HG03354 (cell line): ENCODE measurements around the gene BGN.

Experiments used
- ATAC-seq: cut with Tn5 transposase; IDR thresholded peaks from one replicate; pipeline ENCODE4 v1.9.1; 2021; ENCODE audit warnings: mild to moderate bottlenecking; ENCODE audit not compliant: unreplicated experiment, poor library complexity, severe bottlenecking

Gene BGN

DNA sequence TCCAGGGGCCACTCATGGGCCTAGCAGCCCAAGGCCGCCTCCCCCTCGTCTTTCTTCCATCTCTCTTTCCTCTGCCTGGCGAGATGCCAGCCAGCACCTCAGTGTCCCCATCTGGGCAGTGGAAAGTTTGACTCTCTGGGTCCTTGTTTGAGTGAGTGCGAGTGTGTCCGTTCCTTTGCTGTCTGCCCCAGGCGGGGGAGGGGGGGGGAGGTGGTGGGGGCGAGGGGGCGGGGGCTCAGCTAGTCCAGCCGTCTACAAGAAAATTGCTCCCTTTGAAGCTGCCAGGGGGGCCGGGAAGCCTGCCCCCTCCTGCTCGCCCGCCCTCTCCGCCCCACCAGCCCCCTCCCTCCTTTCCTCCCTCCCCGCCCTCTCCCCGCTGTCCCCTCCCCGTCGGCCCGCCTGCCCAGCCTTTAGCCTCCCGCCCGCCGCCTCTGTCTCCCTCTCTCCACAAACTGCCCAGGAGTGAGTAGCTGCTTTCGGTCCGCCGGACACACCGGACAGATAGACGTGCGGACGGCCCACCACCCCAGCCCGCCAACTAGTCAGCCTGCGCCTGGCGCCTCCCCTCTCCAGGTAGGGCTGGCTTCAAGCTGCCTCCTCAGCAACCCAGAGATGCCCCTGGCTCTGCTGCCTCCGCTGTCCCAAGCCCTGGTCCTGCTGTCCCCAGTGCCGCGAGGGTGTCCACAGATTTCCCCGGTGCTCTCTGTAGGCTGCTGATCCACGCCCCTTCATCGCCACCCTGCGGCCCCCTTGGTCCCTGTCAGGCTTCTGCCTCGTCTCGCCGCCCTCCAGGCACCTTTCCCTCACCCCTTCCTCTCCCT is at the start of gene BGN:
Gene BGN (plus strand): TSS at position 440 of the 821 bp plus-strand sequence. CDS start 9,652 bp downstream, outside the sequence.
- ATAC-seq, result no peak

DNA sequence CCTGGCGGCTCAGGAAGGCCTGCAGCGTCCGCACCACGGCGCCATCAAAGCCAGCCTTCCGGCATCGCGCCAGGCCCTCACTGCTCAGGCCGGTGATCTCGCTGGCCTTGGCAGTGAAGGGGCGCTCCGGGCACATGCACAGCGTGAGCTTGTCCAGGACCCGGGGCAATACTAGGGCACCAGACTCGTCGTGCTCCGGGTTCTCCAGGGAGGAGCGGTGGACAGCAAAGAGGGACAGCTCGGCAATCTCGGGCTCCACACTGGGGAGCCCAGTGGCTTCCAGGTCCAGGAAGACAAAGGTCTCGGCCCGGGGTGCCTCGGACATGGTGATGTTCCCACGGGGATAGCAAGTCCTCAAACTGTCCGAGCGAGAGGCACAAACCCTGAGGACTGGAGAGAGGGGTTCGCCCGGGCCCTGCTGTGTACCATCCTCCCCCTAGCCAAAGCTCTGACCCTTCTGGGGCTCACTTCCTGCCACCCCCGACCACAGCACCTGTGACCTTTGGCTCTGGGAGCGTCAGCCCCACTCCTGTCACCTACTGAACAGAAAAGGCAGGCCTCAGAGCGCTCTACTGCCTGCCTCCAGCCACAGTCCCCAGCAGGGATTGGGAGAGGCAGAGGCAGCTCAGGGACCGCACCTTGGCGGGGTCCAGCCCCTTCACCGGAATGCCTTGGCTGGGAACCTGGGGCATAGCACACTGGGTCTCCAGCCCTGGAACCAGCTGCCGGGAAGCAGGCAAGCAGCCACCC is 49.5 kb upstream of the BGN start:
- no peak for ATAC-seq

DNA sequence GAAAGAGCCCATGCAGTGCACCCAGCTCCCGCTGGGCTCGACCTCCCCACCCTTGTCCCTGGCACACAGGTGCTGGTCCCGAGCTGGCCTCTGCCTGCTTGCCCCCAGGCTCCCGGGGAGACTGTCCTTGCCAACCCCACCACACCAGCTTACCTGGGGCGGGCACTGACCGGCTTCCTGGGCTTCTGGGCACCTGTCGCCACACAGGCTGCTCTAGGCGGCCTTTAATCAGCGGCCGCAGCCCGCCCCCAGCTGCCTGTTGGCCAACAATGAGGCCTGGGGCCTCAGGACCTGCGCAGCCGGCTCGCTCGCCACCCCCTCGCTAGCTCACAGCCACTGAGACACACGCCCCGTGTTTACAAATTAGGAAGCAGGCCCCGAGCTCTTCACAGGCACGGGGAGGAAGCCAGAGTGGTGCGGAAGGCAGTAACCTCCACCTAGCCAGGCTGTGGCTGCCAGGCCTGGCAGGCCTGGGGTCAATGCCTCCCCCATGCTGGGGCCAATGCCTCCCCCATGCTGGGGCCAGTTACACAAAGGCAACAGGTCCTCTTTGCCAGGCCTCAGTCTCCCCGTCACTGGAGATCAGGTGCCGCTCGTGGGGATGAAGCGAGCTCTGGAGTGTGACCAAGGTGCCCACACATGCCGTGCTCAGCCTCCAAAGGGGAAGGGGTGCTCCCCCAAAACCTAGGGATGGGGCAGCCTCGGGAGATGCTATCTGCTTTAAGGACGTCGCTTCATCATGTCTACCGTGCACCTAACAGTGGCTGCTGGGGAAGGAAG is 48.7 kb upstream of the BGN start, which contains the start of gene TREX2:
Gene TREX2 (minus strand): TSS at position 201 of the 780 bp plus-strand sequence. CDS start 626 bp downstream, outside the sequence.
- ATAC-seq, result no peak

DNA sequence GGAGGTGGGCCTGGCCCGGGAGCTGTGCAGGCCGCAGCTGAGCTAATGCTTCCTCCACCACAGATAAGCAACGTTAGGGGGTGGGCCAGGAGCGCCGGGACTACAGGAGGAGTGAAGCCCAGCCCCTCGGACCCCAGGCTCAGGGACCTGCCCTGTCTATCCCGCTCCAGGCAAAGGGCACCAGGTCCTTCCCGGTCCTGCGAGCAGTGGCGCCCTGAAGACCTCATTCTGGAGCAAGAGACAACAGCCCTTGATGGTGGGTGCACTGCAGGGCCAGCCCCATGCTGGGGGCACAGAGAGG is 48.2 kb upstream of the BGN start:
- ATAC-seq, result no peak

DNA sequence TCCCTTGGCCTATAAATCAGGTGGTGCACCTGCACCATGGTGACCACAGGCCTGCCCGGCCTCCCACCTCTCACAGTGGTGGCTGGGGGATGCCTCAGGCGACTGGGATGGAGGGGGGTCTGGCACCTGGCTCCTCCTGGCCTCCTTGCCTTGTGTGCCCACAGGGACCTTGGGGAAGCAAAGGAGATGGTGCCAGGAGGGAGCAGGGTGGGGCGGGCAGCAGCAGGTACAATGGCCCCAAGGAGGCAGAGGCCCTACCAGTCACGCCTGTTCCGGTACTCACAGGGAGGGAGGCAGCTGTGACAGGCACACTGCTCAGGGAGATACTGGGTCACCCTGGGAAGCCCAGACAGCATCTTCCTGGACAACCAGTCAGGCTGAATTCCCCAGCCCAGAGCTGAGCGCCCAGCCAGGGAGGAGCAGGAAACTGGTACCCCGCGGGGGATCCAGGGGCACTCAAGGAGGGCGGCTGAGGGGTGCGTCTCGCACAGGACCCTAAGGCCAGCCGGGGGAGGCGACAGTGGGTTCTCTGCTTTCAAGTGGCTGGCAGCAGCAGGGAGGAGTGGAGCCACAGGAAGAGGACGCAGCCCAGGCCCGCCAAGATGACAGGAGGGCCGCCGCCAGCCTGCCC is 47.7 kb upstream of the BGN start:
- no peak for ATAC-seq

DNA sequence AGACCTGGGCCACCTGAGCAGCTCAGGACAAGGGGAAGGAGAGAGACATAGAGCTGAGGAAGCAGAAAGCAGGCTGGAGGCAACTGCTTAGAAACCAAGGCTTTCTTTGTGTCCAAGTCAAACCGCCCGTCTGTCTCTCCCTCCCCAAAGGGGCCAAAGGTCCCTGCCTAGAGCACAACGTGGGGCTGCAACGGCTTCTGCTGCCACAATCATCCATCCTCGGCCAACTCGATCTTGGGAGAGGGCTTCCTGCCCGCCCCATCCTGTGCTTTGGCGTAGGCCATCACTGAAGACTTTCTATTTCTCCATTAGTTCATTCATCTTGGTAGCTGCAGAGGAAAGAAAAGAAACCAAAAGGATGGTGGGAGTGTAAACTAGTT is 47.2 kb upstream of the BGN start:
- no peak for ATAC-seq

DNA sequence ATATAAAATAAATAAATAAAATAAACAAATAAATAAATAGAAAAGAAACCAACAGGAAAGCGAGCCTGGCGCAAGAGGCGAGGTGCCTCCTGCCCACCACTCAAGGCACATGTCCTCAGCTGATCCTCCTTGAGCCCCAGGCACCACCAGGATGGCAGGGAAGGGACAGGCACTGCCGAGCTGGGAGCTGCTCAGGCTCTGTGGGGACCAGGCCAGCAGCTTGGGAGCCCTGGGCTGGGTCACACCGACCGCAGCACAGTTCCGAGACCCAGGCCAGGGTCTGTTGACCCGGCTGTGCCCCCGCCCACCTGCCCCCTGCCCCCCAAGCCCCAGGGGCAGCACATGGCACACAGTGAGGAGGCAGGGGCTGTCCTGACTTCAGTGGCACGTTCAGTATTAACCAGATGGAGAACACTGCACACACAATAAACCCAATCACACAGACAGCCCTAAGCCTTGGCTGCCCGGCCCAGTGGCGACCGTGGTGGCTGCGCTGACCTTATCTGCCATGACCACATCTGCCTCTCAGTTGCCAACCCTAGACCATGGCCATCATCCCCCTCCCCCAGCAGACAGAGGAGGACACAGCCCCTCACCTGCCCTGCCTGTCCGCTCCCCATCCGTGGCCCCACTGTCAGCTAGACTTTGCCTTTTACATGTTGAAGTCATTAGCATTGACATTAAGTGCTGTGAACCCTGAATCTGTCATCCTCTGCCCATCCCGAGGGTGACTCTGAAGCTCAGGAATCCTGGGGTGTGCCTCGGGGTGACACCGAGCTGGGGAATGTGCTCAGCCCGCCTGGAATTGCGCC is 46.0 kb upstream of the BGN start:
- ATAC-seq, result no peak

DNA sequence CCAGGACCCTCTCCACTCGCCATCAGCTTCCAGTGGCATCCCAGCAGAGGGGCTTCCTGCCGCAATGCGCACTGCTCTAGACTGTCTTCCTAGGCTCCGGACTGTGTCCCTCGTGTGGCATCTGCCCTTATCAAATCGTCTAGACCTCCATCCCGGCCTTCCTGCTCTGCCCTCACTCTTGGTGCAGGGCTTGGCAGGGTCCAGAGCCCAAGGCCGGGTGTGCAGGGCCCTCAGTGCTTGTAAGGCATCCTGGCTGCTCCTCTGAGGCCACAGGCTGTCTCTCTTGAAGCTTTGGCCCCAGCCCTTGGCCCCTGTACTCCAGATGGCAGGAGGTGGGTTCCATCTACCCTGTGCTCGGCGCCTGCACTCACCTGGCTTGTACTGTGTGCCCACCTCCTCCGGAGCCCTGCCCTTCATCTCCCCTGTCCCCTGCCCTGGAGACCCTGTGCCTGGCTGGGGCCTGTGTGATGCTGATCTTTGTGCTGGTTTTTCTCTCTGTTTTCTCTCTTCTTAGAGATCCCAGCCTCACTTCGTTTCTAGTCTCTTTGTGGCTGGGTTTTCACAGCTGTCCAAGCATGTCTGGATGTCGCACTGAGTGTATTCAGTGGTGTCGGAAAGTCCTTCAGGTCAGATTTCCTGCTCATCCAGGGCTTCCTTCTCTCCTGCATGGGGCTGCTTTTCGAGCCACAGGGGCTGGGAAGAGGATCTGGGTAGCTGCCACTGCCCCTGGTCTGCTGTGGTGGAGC is 45.2 kb upstream of the BGN start:
- no peak for ATAC-seq

DNA sequence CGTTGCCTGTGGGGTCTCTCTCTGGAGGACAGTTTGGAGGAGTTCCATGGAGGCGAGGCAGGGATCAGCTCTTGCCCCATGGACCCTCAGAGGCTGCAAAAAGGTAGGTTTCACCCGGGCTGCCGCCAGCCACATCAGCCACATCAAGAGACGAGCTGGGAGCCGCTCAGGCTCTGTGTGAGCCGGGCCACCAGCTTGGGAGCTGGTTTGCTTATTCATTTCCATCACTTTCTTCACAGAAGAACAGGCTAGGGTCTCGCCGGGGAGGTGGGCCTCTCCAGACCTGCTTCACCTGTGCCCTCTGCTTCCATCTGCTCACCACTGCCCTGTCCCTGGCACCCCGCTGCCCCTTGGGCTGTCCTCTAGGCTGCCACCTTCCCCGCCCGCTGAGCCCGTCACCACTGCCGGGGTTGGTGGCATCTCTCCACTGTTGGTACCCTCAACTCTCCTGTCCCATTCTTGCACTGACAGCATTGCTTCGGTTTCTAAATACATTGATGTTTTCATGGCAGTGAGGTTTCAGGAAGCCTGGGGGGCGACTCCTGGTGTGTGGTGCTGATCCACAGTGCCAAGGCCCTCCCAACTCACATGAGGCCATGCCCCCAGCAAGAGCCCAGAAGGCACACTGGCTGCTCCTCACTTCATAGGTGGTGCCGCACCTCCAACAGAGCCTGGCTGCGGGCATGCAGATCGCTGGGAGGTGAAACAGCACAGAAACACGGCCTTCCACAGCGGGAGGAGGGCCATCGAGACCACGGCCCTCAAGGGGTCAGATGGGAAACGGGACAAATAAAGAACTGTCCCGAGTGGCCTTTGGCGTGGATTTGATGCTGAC is 44.4 kb upstream of the BGN start:
- ATAC-seq, result no peak

DNA sequence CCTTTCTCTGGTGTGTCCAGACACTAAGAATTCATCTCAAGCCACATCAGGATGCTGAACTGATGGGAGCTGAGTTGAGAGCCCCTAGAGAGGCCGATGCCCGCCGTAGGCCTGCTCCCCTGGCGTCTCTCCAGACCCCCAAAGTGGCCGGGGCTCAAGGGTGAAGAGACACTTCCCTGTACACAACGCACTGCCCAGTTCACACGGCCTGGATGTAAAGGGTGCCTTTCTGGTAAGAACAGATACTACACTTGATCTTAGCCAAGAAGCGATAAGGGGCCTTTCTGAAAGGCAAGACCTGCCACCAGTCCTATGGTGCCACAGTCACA is 43.9 kb upstream of the BGN start:
- ATAC-seq, result no peak

DNA sequence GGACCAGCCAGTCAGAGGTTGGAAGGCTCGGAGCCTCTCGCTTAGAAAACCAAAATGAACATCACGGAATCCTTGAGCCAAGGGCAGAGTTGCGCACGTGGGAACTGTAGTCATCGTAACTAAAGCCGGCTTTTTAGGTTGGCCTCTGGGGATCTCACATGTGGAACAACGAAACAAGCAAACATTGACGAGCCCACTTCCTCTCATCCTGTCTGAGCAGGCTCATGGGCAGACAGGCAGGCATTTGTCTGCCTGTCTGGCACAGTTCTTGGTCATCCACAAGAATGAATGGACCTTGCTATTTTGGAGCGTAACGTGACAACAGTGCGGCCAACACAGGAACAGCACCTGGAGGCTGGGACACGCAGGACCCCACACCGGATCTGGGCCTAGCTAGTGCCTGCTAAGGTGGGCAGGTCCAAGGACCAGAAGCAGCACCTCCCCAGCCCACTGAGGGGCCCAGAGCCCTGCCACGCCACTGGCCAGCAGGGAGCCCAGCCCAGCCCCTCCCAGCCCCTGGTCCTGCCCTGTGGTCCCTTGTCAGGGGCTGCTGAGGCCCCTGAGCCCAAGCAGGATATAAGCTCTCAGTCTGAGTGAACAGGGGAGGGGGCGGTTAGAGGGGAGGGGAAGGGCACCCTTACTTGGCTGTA is 39.8 kb upstream of the BGN start:
- no peak for ATAC-seq

DNA sequence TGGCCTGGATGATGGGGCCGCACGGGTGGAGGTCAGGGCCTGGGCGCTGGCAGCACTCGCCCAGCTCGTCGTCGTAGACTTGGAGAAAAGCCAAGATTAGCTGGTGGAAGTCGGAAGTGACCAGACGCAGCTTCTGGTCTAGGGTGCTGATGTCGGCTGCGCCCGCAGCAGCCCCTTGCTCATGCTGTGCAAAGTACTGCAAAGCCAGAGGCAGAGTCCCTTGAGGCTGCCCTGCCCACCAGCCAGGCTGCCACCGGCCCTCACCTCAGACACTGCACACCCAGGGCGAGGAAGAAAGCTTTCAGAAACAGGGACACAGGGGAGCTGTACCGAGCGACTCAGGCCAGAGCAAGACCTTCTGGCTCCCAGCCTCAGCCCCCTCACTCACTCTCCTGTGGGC is 39.2 kb upstream of the BGN start:
- ATAC-seq, result no peak

DNA sequence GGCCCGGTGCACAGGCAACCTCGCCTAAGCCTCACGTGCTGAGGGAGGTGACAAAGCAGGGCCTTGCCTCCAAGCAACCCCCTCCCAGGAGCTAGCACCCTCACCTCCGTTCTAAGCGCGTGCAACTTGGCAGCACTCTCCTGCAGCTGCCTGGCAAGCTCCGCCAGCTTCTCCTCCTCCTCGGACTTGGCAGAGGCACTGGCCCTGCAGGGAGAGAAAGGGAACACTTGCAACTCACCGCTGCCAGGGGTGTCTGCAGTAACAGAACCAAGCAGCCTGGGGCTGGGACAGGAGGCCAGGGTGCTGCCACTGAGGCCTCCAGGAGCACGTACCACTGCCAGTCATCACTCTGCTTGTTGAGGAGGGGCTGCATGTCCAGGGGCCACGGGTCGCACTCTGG is 38.6 kb upstream of the BGN start:
- ATAC-seq, result no peak

DNA sequence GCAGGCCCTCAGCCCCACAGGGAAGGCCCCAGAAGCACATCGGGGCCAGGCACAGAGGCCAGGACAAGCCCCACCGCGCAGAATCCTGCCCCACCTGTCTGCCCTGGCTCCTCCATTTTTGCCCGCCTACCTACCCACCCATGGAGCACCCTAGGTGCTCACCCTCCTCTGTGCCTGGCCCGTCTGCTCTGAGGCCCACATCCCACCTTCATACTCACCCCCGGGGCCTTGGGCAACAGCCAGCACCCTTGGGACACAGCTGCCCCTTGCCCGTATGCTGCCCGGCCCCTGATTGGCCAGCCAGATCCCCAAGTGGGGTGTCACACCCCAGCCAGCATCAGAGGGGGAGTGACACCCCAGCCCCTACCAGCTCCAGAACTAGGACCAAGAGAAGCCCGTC is 38.1 kb upstream of the BGN start:
- ATAC-seq, result no peak

DNA sequence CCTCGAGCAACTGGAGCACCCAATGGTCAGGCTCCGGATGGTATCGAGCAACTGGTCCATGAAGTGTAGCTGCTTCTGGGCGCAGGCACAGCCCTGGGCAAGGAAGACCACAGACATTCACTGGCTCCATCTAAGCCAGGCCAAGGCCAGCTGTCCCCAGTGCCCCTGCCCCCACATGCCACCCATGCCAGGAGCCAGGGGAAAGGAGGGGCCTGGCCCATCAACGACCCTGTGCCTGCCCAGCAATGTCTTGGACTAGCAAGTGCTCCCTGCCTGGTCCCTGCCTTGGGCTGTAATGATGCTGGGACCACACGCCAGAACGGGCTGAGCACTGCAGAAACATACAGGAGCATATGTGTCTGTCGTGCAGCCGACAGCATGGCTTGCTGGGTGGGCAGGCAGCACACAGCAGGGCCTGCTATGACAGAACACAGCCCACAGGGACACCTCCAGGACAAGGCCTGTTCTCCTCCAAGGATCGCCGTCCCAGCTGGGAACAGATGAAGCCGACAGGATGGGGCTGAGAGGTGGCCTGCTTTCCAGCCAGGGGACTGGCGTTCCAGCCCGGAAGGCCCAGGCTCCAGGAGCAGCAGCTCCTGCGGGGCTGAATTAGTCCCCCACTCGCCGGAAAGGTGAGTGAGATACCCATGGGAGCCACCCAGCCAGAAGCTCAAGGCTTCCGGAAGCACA is 37.5 kb upstream of the BGN start:
- ATAC-seq, result no peak

DNA sequence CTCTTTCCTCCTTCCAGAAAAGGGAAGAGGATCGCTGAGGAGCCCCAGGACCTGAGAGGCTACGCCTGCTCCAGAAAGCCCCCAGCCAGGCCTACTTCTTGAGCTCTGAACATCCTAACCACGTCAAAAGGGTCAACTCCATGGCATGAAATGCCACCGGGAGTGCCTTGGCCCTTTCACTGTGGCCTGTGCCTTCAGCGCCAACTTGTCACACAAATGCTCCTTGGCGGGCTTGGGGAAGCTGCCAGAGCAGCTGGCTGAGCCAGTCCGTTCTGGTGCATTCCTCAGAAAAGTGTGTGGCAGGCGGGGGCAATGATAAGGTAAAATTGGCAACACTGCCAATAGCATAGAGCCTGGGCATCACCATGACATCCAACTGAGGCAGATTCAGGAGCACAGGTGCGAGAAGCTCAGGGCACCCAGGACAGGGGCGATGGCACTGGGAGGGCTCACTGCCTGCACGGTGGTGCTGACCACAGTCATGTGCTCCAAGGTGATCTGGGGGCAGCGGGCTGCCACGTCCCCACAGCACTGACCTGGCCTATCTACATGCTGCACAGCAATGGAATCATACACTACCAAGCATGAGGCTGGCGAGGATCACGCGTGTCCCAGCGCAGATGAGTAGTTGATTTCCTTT is 36.8 kb upstream of the BGN start:
- ATAC-seq, result no peak
